GM12864 (cell line): ENCODE measurements around the gene SUCLG1.

Experiments used
- DNase-seq: peaks from one replicate; pipeline ENCODE4 v3.0.0-alpha.2; 2011; ENCODE audit warnings: low read depth
- H3K4me3 ChIP-seq: 2 replicates; pipeline ENCODE4 v1.5.1; 2011; ENCODE audit warnings: mild to moderate bottlenecking, low read depth, low read length, control low read depth
- TF ChIP-seq, protein P1 (sequence below): IDR thresholded peaks from 2 replicates; pipeline ENCODE4 v1.5.1; 2011; ENCODE audit warnings: low read depth, mild to moderate bottlenecking, moderate library complexity, low read length, control low read depth, inconsistent platforms; ENCODE audit errors: missing control alignments

The SUCLG1 gene

GRCh38 chr2:84383271-84383670, 75.8 kb downstream of the SUCLG1 start:
- H3K4me3 ChIP-seq, result no peak overlapping the region
- no peak for DNase-seq
- TF ChIP-seq, protein P1, sequence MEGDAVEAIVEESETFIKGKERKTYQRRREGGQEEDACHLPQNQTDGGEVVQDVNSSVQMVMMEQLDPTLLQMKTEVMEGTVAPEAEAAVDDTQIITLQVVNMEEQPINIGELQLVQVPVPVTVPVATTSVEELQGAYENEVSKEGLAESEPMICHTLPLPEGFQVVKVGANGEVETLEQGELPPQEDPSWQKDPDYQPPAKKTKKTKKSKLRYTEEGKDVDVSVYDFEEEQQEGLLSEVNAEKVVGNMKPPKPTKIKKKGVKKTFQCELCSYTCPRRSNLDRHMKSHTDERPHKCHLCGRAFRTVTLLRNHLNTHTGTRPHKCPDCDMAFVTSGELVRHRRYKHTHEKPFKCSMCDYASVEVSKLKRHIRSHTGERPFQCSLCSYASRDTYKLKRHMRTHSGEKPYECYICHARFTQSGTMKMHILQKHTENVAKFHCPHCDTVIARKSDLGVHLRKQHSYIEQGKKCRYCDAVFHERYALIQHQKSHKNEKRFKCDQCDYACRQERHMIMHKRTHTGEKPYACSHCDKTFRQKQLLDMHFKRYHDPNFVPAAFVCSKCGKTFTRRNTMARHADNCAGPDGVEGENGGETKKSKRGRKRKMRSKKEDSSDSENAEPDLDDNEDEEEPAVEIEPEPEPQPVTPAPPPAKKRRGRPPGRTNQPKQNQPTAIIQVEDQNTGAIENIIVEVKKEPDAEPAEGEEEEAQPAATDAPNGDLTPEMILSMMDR, result no peak

DNA sequence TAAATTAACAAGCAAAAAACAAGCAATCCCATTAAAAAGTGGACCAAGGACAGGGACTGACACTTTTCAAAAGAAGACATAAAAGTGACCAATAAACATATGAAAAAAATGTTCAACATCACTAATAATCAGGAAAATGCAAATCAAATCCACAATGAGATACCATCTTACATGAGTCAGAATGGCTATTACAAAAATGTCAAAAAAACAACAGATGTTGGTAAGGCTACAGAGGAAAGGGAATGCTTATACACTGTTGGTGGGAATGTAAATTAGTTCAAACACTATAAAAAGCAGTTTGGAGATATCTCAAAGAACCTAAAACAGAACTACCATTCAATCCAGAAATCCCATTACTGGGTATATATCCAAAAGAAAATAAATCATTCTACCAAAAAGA, 78.2 kb downstream of the SUCLG1 start:
- TF ChIP-seq, protein P1, result no peak
- no peak overlapping the region for H3K4me3 ChIP-seq
- no peak for DNase-seq

DNA sequence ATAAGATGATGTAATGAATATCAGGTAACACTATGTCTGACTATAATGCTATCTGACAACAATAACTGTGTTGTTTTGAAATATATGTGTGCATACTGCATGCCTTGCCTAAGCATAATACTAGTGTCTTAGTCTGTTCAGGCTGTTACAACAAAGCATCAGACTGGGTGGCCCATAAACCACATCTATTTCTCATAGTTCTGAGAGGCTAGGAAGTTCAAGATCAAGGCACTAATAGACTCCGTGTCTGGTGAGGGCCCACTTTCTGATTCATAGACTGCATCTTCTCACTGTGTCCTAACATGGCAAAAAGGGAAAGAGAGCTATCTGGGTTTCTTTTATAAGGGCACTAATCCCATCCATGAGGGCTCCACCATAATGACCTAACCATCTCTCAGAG, 80.1 kb downstream of the SUCLG1 start:
- TF ChIP-seq, protein P1, result no peak
- no peak overlapping the region for H3K4me3 ChIP-seq

DNA sequence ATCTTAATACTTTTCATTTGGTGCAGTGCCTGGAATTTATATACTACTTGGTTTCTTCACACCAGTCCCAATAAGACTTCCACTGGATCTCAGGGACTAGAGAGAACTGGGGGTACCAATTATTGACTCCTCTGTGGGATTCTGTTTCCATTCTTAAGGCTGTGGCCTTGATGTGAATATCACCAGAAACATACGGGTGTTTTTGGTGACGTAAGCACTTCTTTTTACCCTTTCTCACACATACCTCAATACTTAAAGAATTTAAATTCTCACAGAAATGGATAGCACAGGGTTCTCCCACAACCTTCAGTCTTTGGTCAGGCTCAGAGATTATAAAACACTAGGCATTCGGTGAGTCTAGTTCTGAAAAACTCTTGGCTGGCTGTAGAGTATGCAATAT, 84.1 kb downstream of the SUCLG1 start:
- TF ChIP-seq, protein P1, result no peak
- no peak for DNase-seq
- H3K4me3 ChIP-seq, result no peak overlapping the region

More for the DNA sequence above, 80.1 kb downstream of the SUCLG1 start:
- no peak for DNase-seq

GRCh38 chr2:84373866-84374265, 85.2 kb downstream of the SUCLG1 start:
- TF ChIP-seq, protein P1, result no peak
- DNase-seq, result no peak
- no peak overlapping the region for H3K4me3 ChIP-seq
